Adipose tissue (tissue), 3 donors: Measurements from ENCODE around the gene OR4X2. TPM values are rescaled to one million over a fixed set of nuclear protein-coding genes. Genes with fewer than 3 reads are reported as not detected.
"Not testable (repeated sequence)": the region's sequence is repeated elsewhere in the genome, so short reads cannot be mapped to it uniquely, and the experiment has no call there.

Source experiments
- H3K27ac ChIP-seq: one replicate; pipeline ENCODE4 v1.5.1; 2013; ENCODE audit warnings: low read depth, low read length
- WGBS, 3 donors: extraction: QIAGEN DNeasy Blood & Tissue Kit; methylation state at CpG; one replicate each; pipeline ENCODE4 v1.1.7; 2013; 5-methylcytosine and 5-hydroxymethylcytosine counted together
- polyA plus RNA-seq, 3 donors: library from polyadenylated mRNA; stranded (reverse); fragments of 200-250 nt; gene quantifications; one replicate each; pipeline ENCODE4 v1.2.3, GENCODE V29; 2013
- donor health status: healthy with polysubstance abuse.
- donor health status: Bipolar disorder and iron deficiency.
- donor health status: healthy.

Gene OR4X2, protein sequence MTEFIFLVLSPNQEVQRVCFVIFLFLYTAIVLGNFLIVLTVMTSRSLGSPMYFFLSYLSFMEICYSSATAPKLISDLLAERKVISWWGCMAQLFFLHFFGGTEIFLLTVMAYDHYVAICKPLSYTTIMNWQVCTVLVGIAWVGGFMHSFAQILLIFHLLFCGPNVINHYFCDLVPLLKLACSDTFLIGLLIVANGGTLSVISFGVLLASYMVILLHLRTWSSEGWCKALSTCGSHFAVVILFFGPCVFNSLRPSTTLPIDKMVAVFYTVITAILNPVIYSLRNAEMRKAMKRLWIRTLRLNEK
- polyA plus RNA-seq, result not detected

DNA sequence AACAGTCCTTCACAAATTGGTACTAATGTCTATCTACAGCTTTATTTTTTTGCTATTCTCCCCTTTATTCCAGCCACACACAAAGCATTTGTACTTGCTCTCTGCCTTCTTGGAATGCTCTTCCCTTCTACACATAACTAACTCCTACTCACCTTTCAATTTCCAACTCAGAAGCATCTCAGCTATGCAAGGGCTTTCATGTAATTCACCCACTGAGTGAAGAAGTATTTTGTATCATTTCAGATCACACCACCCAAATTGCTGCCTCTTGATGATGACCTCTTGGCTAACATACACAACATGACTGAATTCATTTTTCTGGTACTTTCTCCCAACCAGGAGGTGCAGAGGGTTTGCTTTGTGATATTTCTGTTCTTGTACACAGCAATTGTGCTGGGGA is at the start of gene OR4X2:
Gene OR4X2 (plus strand): TSS at position 301 of the 400 bp plus-strand sequence. CDS start 0 bp downstream, at position 301.
- H3K27ac ChIP-seq, result no peak within 1 kb of the TSS

DNA sequence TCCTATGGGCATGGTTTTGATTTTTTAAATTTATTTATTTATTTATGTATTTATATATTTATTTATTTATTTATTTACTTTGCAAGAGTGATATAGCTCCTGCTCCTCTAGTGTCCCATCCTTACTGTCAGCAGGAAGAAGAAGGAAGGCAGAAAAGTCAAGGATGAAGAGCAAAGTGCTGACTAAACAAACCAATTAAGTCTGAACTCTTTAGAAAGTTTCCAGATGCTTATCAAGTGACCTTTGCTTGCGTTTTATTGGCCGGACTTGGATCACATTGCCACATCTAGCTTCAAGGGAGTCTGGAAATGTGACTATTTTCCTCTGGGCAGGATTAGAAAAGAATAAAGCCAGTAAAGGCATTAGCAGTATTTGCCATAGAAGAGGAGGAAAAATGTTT is 37.0 kb upstream of the OR4X2 start:
- WGBS, 3 donors, result 63 to 91% (median 83%) methylated on average over 2 of the region's 2 CpGs

DNA sequence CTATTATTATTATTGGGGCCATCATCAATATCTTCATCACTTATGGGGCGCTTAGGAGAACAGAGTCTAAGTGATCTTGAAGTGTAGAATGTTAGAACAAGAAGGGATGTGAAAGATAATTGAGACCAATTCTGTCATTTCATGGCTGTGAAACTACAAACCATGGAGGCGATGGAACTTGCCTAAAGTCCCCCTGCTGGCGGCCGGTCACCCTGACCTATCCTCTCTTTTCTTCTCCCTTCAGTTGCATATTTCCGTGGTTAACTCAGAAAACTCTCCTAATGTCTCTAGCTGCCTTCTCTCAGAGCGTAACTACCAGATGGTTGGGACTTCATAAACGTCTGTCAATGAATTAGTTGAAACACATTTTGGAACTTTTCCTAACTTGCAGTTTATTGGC is 34.9 kb upstream of the OR4X2 start:
- no peak overlapping the region for H3K27ac ChIP-seq
- 19 to 35% (median 26%) methylated on average over 7 of the region's 7 CpGs for whole genome bisulfite sequencing, 3 donors

More for the DNA sequence above, 37.0 kb upstream of the OR4X2 start:
- no peak overlapping the region for H3K27ac ChIP-seq

DNA sequence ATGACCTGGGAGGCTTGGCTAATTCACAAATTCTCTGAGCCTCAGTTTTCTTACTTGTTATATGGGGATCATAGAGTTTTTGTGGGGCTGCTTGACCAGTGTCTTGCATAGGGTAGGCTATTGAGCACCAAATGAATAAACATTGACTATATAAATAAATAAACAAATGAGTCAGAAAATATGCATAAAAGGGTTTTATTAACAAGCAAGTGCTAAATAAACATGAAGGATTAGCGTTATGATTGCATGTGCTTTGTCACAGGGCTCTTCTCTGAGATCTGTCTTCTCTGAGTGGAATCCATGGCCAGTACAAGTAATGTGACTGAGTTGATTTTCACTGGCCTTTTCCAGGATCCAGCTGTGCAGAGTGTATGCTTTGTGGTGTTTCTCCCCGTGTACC is 28.4 kb upstream of the OR4X2 start, which contains the start of gene OR4B1:
Gene OR4B1 (plus strand): TSS at position 301 of the 400 bp plus-strand sequence. CDS start 0 bp downstream, at position 301.
- no peak within 1 kb of the TSS for H3K27ac ChIP-seq
- WGBS, 3 donors, result 58 to 68% (median 67%) methylated on average over 2 of the region's 2 CpGs

DNA sequence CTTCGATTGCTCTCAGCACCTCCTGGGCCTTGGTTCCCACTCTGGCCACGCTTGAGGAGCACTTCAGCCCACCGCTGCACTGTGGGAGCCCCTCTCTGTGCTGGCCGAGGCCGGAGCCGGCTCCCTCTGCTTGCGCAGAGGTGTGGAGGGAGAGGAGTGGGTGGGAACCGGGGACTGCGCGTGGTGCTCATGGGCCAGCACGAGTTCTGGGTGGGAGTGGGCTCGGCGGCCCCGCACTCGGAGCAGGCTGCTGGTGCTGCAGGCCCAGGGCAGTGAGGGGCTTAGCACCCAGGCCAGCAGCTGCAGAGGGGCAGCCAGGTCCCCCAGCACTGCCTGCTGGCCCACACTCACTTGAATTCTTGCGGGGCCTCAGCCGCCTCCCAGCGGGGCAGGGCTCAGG is 16.1 kb upstream of the OR4X2 start:
- 63 to 90% (median 82%) methylated on average over 11 to 18 of the region's 18 CpGs for WGBS, 3 donors
- H3K27ac ChIP-seq, result no peak overlapping the region

DNA sequence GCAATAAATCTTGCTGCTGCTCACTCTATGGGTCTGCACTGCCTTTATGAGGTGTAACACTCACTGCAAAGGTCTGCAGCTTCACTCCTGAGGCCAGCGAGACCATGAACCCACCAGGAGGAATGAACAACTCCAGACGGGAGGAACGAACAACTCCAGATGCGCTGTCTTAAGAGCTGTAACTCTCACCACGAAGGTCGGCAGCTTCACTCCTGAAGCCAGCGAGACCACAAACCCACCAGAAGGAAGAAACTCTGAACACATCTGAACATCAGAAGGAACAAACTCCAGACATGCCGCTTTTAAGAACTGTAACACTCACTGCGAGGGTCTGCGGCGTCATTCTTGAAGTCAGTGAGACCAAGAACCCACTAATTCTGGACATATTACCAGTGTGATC is 14.8 kb upstream of the OR4X2 start:
- WGBS, 3 donors, result 79 to 90% (median 90%) methylated on average over 11 of the region's 11 CpGs
- H3K27ac ChIP-seq, result not testable (repeated sequence)

DNA sequence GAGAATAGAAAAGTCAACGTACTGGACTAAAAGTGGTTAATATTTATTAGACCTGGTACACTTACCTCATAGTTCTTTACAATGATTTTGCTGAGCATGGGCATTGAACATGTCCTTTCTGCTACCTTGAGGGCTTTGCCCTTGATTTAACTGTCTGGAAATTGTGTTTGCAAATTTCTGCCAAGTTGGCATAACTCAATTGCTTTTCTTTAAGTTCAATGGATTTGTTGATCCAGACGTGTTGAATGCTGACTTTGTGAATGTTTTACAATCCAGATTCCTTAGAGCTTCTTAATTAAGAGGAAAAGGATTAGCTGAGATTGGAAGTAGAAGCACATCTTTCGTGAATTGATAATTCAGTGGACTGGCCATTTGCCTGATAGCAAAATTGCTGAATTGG is 7.2 kb upstream of the OR4X2 start:
- no peak overlapping the region for H3K27ac ChIP-seq
- 22 to 40% (median 40%) methylated on average over 3 of the region's 3 CpGs for WGBS, 3 donors

DNA sequence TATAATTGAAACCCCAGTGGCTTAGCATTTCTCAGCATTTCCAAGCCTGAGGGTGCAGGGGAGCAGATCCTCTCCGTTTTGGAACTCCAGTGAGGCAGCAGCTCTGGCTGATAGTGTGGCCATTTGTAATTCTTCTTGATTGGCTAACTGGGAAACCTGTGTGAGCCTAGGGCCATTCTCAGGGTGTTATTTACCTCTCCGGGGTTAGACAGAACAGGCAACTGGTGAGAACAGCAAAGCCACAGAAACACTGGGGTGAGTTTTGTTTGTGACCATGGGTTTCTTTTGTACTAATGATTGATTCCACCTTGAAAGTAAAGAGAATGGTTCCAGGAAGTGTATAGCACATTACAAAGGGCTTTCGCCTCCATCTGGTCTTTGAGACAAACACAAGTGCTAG is 2.4 kb upstream of the OR4X2 start:
- no peak overlapping the region for H3K27ac ChIP-seq
- WGBS, 3 donors, result 49 to 74% (median 67%) methylated on average over 3 of the region's 3 CpGs

DNA sequence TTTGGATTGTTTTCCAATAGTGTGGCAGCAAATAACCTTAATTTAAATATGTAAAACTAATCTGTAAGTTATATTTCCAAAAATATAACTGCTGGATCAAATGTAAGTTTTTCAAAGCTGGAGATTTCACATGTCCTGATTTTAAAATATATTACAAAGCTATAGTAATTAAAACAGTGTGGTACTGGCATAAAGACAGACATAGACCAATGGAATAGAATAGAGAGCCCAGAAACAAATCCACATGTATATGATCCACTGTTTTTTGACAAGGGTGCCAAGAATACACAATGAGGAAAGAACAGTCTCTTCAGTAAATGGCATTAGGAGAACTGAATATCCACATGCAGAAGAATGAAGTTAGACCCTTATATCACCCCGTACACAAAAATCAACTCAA is 4.0 kb downstream of the OR4X2 start:
- H3K27ac ChIP-seq, result no peak overlapping the region
- WGBS, 3 donors, result 60 to 94% (median 89%) methylated on average over 1 of the region's 1 CpG

DNA sequence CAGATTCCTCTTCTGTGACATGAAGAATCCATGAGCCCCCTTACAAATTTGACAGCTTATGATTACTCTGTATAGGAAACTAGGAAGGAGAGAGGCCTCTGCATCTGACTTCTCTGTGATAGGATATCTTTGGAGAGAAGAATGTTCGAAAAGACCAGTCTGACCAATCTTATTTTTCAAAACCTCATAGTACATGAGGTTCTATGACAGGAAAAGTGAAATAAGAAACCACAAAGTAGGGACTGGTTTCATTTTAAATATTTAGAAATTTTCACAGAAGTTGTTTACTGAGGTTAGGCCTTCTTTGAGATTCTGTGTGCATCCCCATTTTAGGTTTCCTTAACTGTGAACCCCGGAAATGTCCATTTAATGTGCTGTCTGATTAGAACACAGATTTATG is 16.7 kb downstream of the OR4X2 start:
- 69 to 84% (median 80%) methylated on average over 2 of the region's 2 CpGs for WGBS, 3 donors
- no peak overlapping the region for H3K27ac ChIP-seq

DNA sequence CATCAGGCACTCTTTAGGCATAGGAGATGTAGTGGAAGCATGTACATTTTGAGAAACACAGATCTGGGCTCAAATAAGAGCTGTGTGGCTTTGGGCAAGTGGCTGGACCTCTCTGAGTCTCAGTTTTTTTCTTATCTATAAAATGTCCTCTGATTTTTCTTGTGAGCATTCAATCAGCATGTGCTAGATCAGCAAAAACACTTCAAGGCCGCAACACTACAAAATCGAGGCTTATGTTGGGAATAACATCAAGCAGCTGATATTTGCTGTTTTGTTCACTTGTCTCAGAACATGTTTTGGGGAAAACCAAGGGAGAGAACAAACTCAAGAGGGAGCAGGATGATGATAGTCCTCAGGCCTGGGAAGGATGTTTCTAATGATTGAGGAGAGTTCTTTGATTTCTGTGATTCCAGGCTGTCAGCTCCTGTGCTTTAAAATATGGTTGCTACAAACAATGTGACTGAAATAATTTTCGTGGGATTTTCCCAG is 18.6 kb downstream of the OR4X2 start, which contains the start of gene OR4X1:
Gene OR4X1 (plus strand): TSS at position 439 of the 489 bp plus-strand sequence. CDS start 0 bp downstream, at position 439.
- WGBS, 3 donors, result 25 to 36% (median 35%) methylated on average over 3 of the region's 3 CpGs

DNA sequence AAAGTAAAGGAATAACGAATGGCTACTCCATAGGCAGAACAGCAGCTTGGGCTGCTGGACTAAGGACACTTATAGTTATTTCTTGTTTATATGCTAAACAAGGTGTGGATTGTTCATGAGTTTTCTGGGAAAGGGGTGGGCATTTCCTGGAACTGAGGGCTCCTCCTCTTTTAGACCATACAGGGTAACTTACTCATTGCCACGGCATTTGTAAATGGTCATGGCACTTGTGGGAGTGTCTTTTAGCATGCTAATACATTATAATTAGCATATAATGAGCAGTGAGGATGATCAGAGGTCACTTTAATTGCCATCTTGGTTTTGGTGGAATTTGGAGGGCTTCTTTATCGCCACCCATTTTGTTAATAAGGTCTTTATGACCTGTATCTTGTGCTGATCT is 25.7 kb downstream of the OR4X2 start:
- no peak overlapping the region for H3K27ac ChIP-seq
- 40 to 74% (median 67%) methylated on average over 3 of the region's 3 CpGs for WGBS, 3 donors

More for the DNA sequence above, 18.6 kb downstream of the OR4X2 start, which contains the start of gene OR4X1:
- H3K27ac ChIP-seq, result no peak within 1 kb of the TSS

DNA sequence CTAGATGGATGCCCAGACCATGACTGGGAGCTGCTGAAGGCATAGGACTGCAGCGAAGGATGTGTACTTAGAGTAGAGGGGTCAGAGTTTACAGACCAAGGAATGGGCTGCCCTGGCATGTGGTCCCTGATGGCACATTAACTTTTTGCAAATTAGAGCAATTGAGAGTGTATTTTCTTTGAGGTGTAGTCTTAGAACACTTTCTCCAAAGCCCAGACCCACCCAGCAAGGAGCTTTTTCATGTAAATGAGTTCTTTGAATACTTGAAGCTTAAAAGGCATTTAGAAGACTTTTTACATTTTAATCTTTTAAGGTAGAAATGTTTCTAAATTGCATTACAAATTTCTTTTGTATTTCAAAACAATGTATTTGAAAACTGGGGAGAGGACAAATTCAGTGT is 27.7 kb downstream of the OR4X2 start:
- 20 to 38% (median 37%) methylated on average over 1 of the region's 1 CpG for WGBS, 3 donors
- H3K27ac ChIP-seq, result no peak overlapping the region

Other genes starting within 250 kb of the OR4X2 start
- gene OR4B1, start 28.3 kb upstream of the OR4X2 start, polyA plus RNA-seq, result not detected
- under 1 TPM in 1 of 3 donors, not detected in 2; 0.45 TPM for gene OR4X1, start 18.8 kb downstream of the OR4X2 start, polyA plus RNA-seq
- not detected for gene OR4S1, start 61.1 kb downstream of the OR4X2 start, polyA plus RNA-seq
- not detected for gene OR4C3, start 79.8 kb downstream of the OR4X2 start, polyA plus RNA-seq
- not detected for gene OR4C5, start 121.4 kb downstream of the OR4X2 start, polyA plus RNA-seq
- gene OR4A47, start 243.7 kb downstream of the OR4X2 start, polyA plus RNA-seq, result not detected